ENCODE results near the gene TMEM225B. TPM values are rescaled to one million over a fixed set of nuclear protein-coding genes. Genes with fewer than 3 reads are reported as not detected.
A peak's percentile ranks its signal among the peaks of the same experiment; 100 is the strongest.

Gene TMEM225B
- total and polyA plus RNA-seq, 2 of the 4 experiments (the other 2 are of a cell fraction) = 0.32 to 0.54 TPM

- H2BK5ac ChIP-seq (ENCODE audit: low read depth, low read length, poor library complexity, severe bottlenecking) = no peak overlapping the region
- no peak overlapping the region for H4K5ac ChIP-seq (ENCODE audit: low read depth, low read length)
- peaks cover 11% of the 10 kb centered on the region; the same call in 1 of the 2 replicates for H4K20me1 ChIP-seq (ENCODE audit: insufficient read depth, low read length)
- H3K14ac ChIP-seq (replicated peaks; ENCODE audit: low read depth, low read length) = no peak overlapping the region
- no peaks in the 10 kb centered on the region for H3K9me1 ChIP-seq (ENCODE audit: insufficient read depth, low read length)
- ChIA-PET POLR2A (ENCODE audit: unreplicated experiment) (no interaction called here), CTCF (interaction anchor here (0.6 to 0.9 kb wide), 2 partner anchors 106 to 234 kb away, joined by 4 to 5 read pairs; no protein-coding TSS in a partner anchor)
- H2BK120ac ChIP-seq (ENCODE audit: low read depth, low read length) = no peak overlapping the region
- H3K4ac ChIP-seq (ENCODE audit: low read depth, low read length) = no peak overlapping the region
- TF ChIP-seq RCOR1 (IDR thresholded peaks at IDR 0.05; ENCODE audit: insufficient replicate concordance, low read length) (no peak), CTCF (conservative IDR thresholded peaks at IDR 0.05; ENCODE audit: low read depth, low read length) (0 out of 2 replicates have a peak, but pooled peaks have one; percentile 17), SMC3 (IDR thresholded peaks at IDR 0.05; ENCODE audit: low read depth, low read length) (0 out of 2 replicates have a peak, but pooled peaks have one; percentile 6), RAD21 (IDR thresholded peaks at IDR 0.05; ENCODE audit: low read length) (no peak), BHLHE40 (IDR thresholded peaks at IDR 0.05; ENCODE audit: low read depth, low read length) (no peak)
- 69% methylated on average over 5 of the region's 9 CpGs; no CpG with 5 or more reads in 1 of the 2 experiments for WGBS, 2 experiments (ENCODE audit: extremely low coverage in 2 of 2, insufficient read length in 1 of 2)
- H3K4me3 ChIP-seq (ENCODE audit: insufficient read depth, low read depth, low read length) = no peak overlapping the region
- no peak overlapping the region for H3K9ac ChIP-seq (ENCODE audit: low read depth, low read length)
- no peak overlapping the region for H2AFZ ChIP-seq (replicated peaks; ENCODE audit: low read length, poor library complexity)
- H3K18ac ChIP-seq (ENCODE audit: low read depth, low read length) = no peak overlapping the region
- no peak overlapping the region for H2BK20ac ChIP-seq (ENCODE audit: low read depth, low read length)
- H4K8ac ChIP-seq (ENCODE audit: low read depth in 2 of 2, low read length in 2 of 2) = no peak overlapping the region
- H3K4me2 ChIP-seq (ENCODE audit: low read depth, low read length) = no peak overlapping the region
- H3K56ac ChIP-seq (ENCODE audit: extremely low read depth, insufficient read depth, low read length) = no peak overlapping the region
- ATAC-seq (ENCODE audit: low read depth) = peak; percentile 63
- H3K4me1 ChIP-seq (ENCODE audit: control insufficient read depth, insufficient read depth, low read length) = no peaks in the 10 kb centered on the region
- H2AK5ac ChIP-seq (ENCODE audit: low read depth, low read length) = no peak overlapping the region
- peak; percentile 13 for DNase-seq
- H3K36me3 ChIP-seq (ENCODE audit: control insufficient read depth, insufficient read depth, low read length) = peaks cover 35% of the 10 kb centered on the region
- BruUV-seq (replicated peaks) = no TSS peak
- H2AK9ac ChIP-seq (replicated peaks; ENCODE audit: low read depth, low read length, poor library complexity) = no peak overlapping the region
- in situ Hi-C loops (cut with MboI; ENCODE audit: low sequenced_read_pairs) (no loop called here), intact Hi-C loops (cut with micrococcal nuclease) (loop anchor here (10.0 kb wide), 1 partner anchor 263 kb away; no protein-coding TSS in a partner anchor), dilution Hi-C loops (cut with HindIII; ENCODE audit: low sequenced_read_pairs, unreplicated experiment) (no loop called here)
- no peak overlapping the region for H2BK15ac ChIP-seq (ENCODE audit: low read depth, low read length)
- no peaks in the 10 kb centered on the region for H3K27me3 ChIP-seq (ENCODE audit: control insufficient read depth, insufficient read depth, low read length)
- no peak overlapping the region for H3K23ac ChIP-seq (ENCODE audit: low read depth, low read length)
- H4K91ac ChIP-seq (ENCODE audit: insufficient read depth, low read depth, low read length) = no peak overlapping the region
- H3K27ac ChIP-seq (ENCODE audit: insufficient read depth, low read length) = no peak overlapping the region
- H3K9me3 ChIP-seq (ENCODE audit: control insufficient read depth, insufficient read depth, low read length) = no peaks in the 10 kb centered on the region
- peaks cover 3 to 14% of the 10 kb centered on the region in 2 experiments for H3K79me1 ChIP-seq (ENCODE audit: low read depth in 1 of 2, low read length in 2 of 2)
Observed at GRCh38 chr7:99631295-99632109, 33.4 kb downstream of the TMEM225B start.

Data from IMR-90 (cell line).